ENCODE results near the gene RAB11FIP4. TPM values are rescaled to one million over a fixed set of nuclear protein-coding genes. Genes with fewer than 3 reads are reported as not detected.

The RAB11FIP4 gene
- total RNA-seq, 2 donors from 2014 or later = 22.5 to 30.8 TPM

- TF ChIP-seq POLR2AphosphoS5 (IDR thresholded peaks at IDR 0.05) (no peak), POLR2A (IDR thresholded peaks at IDR 0.05) (no peak), CTCF (IDR thresholded peaks at IDR 0.05) (no peak)
- Histone ChIP-seq H3K4me1 (replicated peaks) (peaks cover 14% of the 10 kb centered on the region), H3K27me3 (replicated peaks; ENCODE audit: insufficient read depth) (no peaks in the 10 kb centered on the region), H3K36me3 (no peaks in the 10 kb centered on the region), H3K27ac (peak overlapping the region; percentile 91 to 92), H3K9me3 (no peaks in the 10 kb centered on the region), H3K4me3 (no peak overlapping the region)
- intact Hi-C loops (cut with DNase I) = no loop called here
- no peak for DNase-seq (ENCODE audit: low spot score)
- 30% methylated on average over 9 of the region's 9 CpGs for WGBS
Measured at GRCh38 chr17:31561469-31562375, 170.2 kb downstream of the RAB11FIP4 start.

- TF ChIP-seq POLR2AphosphoS5 (IDR thresholded peaks at IDR 0.05) (no peak), POLR2A (IDR thresholded peaks at IDR 0.05) (no peak), CTCF (IDR thresholded peaks at IDR 0.05) (no peak)
- intact Hi-C loops (cut with DNase I) = no loop called here
- peaks cover 21% of the 10 kb centered on the region for H3K4me1 ChIP-seq (replicated peaks)
- no peaks in the 10 kb centered on the region for H3K27me3 ChIP-seq (replicated peaks; ENCODE audit: insufficient read depth)
- DNase-seq (ENCODE audit: low spot score) = no peak
- 55% methylated on average over 8 of the region's 8 CpGs for WGBS
- H3K9me3 ChIP-seq = no peaks in the 10 kb centered on the region
- no peak overlapping the region for H3K4me3 ChIP-seq
- H3K27ac ChIP-seq = peak overlapping the region; percentile 58 to 92
- no peaks in the 10 kb centered on the region for H3K36me3 ChIP-seq
Measured at GRCh38 chr17:31562376-31562840, 170.9 kb downstream of the RAB11FIP4 start.

GRCh38 chr17:31564291-31564690, 172.8 kb downstream of the RAB11FIP4 start:
- TF ChIP-seq CTCF (IDR thresholded peaks at IDR 0.05) (no peak), POLR2A (IDR thresholded peaks at IDR 0.05) (no peak), POLR2AphosphoS5 (IDR thresholded peaks at IDR 0.05) (no peak)

GRCh38 chr17:31564883-31565301, 173.4 kb downstream of the RAB11FIP4 start:
- Histone ChIP-seq H3K4me3 (no peak overlapping the region), H3K27ac (peak overlapping the region; percentile 40 to 61), H3K36me3 (no peaks in the 10 kb centered on the region), H3K9me3 (no peaks in the 10 kb centered on the region), H3K4me1 (replicated peaks) (peaks cover 21% of the 10 kb centered on the region), H3K27me3 (replicated peaks; ENCODE audit: insufficient read depth) (no peaks in the 10 kb centered on the region)
- 50% methylated on average over 6 of the region's 6 CpGs for WGBS
- intact Hi-C loops (cut with DNase I) = no loop called here
- no peak for DNase-seq (ENCODE audit: low spot score)
- no peak for TF ChIP-seq CTCF (IDR thresholded peaks at IDR 0.05)
- no peak for TF ChIP-seq POLR2AphosphoS5 (IDR thresholded peaks at IDR 0.05)
- no peak for TF ChIP-seq POLR2A (IDR thresholded peaks at IDR 0.05)

More at GRCh38 chr17:31564291-31564690, 172.8 kb downstream of the RAB11FIP4 start:
- WGBS = 81% methylated on average over 8 of the region's 8 CpGs
- intact Hi-C loops (cut with DNase I) = no loop called here
- no peaks in the 10 kb centered on the region for H3K27me3 ChIP-seq (replicated peaks; ENCODE audit: insufficient read depth)
- DNase-seq (ENCODE audit: low spot score) = no peak
- peaks cover 21% of the 10 kb centered on the region for H3K4me1 ChIP-seq (replicated peaks)
- no peak overlapping the region for H3K27ac ChIP-seq
- H3K4me3 ChIP-seq = no peak overlapping the region
- no peaks in the 10 kb centered on the region for H3K9me3 ChIP-seq
- no peaks in the 10 kb centered on the region for H3K36me3 ChIP-seq

All from prostate gland (tissue), 2 donors.